Memory B cell (primary cell): ENCODE measurements around the gene PDXDC1.
"Not testable (repeated sequence)": the region's sequence is repeated elsewhere in the genome, so short reads cannot be mapped to it uniquely, and the experiment has no call there.

Experiments
- ATAC-seq: fragments of 150-1000 bp; cut with Tn5 transposase; 2 replicates; pipeline ENCODE4 v1.10.0; 2021; ENCODE audit warnings: low read depth, mild to moderate bottlenecking, moderate library complexity
- DNase-seq, 2 donors: peaks; one replicate each; pipeline ENCODE4 v3.0.0; 2022; ENCODE audit warnings: low spot score in 2 of 2
- H3K27ac Mint-ChIP-seq: one replicate; pipeline ENCODE4 v1.8.0; 2022; ENCODE audit warnings: mild to moderate bottlenecking, moderate library complexity, mixed read lengths
- H3K27me3 Mint-ChIP-seq: one replicate; pipeline ENCODE4 v1.8.0; 2022; ENCODE audit warnings: mixed read lengths
- H3K36me3 Mint-ChIP-seq: one replicate; pipeline ENCODE4 v1.8.0; 2022; ENCODE audit warnings: mild to moderate bottlenecking, mixed read lengths
- H3K4me1 Mint-ChIP-seq: one replicate; pipeline ENCODE4 v1.8.0; 2022; ENCODE audit warnings: mixed read lengths
- H3K4me3 Mint-ChIP-seq: one replicate; pipeline ENCODE4 v1.8.0; 2022; ENCODE audit warnings: mild to moderate bottlenecking, moderate library complexity, mixed read lengths
- H3K9me3 Mint-ChIP-seq: one replicate; pipeline ENCODE4 v1.8.0; 2022; ENCODE audit warnings: mixed read lengths

Gene PDXDC1, protein sequence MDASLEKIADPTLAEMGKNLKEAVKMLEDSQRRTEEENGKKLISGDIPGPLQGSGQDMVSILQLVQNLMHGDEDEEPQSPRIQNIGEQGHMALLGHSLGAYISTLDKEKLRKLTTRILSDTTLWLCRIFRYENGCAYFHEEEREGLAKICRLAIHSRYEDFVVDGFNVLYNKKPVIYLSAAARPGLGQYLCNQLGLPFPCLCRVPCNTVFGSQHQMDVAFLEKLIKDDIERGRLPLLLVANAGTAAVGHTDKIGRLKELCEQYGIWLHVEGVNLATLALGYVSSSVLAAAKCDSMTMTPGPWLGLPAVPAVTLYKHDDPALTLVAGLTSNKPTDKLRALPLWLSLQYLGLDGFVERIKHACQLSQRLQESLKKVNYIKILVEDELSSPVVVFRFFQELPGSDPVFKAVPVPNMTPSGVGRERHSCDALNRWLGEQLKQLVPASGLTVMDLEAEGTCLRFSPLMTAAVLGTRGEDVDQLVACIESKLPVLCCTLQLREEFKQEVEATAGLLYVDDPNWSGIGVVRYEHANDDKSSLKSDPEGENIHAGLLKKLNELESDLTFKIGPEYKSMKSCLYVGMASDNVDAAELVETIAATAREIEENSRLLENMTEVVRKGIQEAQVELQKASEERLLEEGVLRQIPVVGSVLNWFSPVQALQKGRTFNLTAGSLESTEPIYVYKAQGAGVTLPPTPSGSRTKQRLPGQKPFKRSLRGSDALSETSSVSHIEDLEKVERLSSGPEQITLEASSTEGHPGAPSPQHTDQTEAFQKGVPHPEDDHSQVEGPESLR

DNA sequence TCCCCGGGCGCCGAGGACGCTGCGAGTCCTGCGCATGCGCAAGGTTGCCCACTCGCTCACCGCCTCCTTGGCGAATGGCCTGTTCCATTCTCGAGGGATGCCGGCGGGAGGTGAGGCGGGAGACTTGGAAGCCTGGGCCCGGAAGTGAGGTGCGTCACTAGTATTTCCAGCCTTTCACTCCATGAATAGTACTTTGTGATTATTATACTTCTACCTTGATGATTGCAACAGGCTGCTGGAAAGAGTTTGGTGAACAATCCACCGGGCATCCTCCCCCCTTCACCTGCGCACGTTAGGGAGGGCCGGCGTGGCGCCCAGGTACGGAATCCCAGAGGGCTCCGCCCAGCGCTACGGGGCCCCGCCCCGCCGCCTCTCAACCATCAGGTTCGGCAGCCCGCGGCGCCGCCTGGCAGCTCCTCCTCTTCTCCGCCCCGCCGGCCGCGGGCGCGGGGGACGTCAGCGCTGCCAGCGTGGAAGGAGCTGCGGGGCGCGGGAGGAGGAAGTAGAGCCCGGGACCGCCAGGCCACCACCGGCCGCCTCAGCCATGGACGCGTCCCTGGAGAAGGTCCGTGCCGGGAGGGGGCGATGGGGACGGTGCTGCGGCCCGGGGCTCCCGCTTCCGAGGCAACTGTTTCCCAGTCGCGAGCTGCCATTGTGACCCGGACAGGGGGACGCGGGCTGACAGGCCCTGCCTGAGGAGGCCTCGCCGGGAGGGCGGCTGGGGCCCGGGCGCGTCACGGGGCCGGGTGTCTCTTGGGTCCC lies at the start of gene PDXDC1:
Gene PDXDC1 (plus strand): TSS at position 371 of the 762 bp plus-strand sequence. CDS start 174 bp downstream, at position 545.
- peak within 1 kb of the TSS; percentile 89 for H3K27ac Mint-ChIP-seq
- peaks cover 16% of the 10 kb centered on the region for H3K4me1 Mint-ChIP-seq
- ATAC-seq (peak; percentile 90), DNase-seq (peak; percentile 98 to 99)
- not testable (repeated sequence) for H3K27me3 Mint-ChIP-seq, H3K9me3 Mint-ChIP-seq, H3K36me3 Mint-ChIP-seq
- peak within 1 kb of the TSS; percentile 90 for H3K4me3 Mint-ChIP-seq

DNA sequence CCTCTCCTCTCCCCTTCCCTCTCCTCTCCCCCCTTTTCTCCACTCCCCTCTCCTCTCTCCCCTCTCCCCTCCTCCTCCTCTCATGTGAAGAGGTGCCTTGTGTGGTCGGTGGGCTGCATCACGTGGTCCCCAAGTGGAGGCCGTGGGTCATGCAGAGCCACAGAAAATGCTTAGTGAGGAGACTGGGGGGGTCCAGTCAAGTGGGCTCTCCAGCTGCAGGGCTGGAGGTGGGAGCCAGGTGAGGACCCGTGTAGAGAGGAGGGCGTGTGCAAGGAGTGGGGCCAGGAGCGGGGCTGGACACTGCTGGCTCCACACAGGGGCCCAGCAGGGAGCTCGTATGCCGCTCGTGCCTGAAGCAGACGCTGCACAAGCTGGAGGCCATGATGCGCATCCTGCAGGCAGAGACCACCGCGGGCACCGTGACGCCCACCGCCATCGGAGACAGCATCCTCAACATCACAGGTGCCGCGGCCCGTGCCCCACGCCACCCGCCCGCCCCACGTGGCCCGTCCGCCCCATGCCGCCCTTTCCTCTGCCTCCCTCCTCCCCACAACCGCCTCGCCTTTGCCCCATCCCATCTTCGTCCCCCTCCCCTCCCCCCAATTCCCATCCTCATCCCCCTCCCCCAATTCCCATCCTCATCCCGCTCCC lies 46.6 kb upstream of the PDXDC1 start:
- not testable (repeated sequence) for H3K36me3 Mint-ChIP-seq, H3K9me3 Mint-ChIP-seq, H3K4me3 Mint-ChIP-seq, DNase-seq, H3K4me1 Mint-ChIP-seq, H3K27ac Mint-ChIP-seq, H3K27me3 Mint-ChIP-seq
- ATAC-seq = peak; percentile 14

GRCh38 chr16:14929176-14929575 lies 45.6 kb upstream of the PDXDC1 start:
- not testable (repeated sequence) for H3K4me3 Mint-ChIP-seq, H3K36me3 Mint-ChIP-seq, H3K4me1 Mint-ChIP-seq, H3K27me3 Mint-ChIP-seq, H3K27ac Mint-ChIP-seq, ATAC-seq, H3K9me3 Mint-ChIP-seq, DNase-seq

- not testable (repeated sequence) for DNase-seq, H3K4me3 Mint-ChIP-seq, ATAC-seq, H3K27ac Mint-ChIP-seq, H3K9me3 Mint-ChIP-seq, H3K27me3 Mint-ChIP-seq, H3K4me1 Mint-ChIP-seq, H3K36me3 Mint-ChIP-seq
These were observed 44.6 kb upstream of the PDXDC1 start for GRCh38 chr16:14930246-14930645.

- H3K36me3 Mint-ChIP-seq, H3K27me3 Mint-ChIP-seq, ATAC-seq, DNase-seq, H3K27ac Mint-ChIP-seq, H3K4me1 Mint-ChIP-seq, H3K4me3 Mint-ChIP-seq, H3K9me3 Mint-ChIP-seq: not testable (repeated sequence)
These were observed 43.9 kb upstream of the PDXDC1 start for GRCh38 chr16:14930971-14931370.

DNA sequence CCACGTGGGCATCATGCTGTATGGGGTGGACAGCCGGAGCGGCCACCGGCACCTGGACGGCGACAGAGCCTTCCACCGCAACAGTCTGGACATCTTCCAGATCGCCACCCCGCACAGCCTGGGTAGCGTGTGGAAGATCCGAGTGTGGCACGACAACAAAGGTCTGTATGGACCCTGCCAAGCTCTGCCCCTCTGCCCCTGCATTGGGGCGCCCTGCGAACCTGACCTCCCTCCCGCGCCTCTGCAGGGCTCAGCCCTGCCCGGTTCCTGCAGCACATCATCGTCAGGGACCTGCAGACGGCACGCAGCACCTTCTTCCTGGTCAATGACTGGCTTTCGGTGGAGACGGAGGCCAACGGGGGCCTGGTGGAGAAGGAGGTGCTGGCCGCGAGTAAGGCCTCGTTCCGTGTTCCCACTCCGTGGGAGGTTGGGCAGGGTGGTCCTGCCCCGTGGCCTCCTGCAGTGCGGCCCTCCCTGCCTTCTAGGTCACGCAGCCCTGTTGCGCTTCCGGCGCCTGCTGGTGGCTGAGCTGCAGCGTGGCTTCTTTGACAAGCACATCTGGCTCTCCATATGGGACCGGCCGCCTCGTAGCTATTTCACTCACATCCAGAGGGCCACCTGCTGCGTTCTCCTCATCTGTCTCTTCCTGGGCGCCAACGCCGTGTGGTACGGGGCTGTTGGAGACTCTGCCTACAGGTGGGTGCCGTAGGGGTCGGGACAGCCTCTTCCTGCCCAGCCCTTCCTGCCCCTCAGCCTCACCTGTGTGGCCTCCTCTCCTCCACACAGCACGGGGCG lies 42.0 kb upstream of the PDXDC1 start:
- H3K27me3 Mint-ChIP-seq, H3K36me3 Mint-ChIP-seq, H3K4me3 Mint-ChIP-seq, DNase-seq, H3K4me1 Mint-ChIP-seq, H3K27ac Mint-ChIP-seq, ATAC-seq, H3K9me3 Mint-ChIP-seq: not testable (repeated sequence)

- ATAC-seq, DNase-seq, H3K4me1 Mint-ChIP-seq, H3K27me3 Mint-ChIP-seq, H3K4me3 Mint-ChIP-seq, H3K9me3 Mint-ChIP-seq, H3K36me3 Mint-ChIP-seq, H3K27ac Mint-ChIP-seq: not testable (repeated sequence)
These were observed 37.7 kb upstream of the PDXDC1 start, which contains the start of gene NPIPA1 for GRCh38 chr16:14937143-14937542. Gene NPIPA1 (plus strand): TSS chr16:14937443. CDS start chr16:14937443, 0 bp downstream.

DNA sequence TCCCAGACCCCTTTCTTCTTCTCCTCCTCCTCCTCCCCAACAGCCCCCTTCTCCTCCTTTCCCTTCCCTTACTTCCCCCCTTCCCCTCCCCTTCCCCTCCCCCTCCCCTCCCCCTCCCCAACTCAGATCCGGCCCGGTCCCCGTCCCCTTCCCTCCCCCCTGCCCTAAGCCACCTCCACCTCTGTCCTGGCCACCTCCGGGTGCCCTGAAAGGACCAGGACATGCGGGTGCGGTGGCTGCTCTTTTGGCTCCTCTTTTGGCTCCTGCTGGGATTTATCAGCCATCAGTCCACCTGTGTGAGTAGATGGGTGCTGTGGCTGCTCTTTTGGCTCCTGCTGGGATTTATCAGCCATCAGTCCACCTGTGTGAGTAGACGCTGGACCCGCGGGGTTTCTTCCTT lies 36.8 kb upstream of the PDXDC1 start:
- H3K4me3 Mint-ChIP-seq, H3K27ac Mint-ChIP-seq, H3K27me3 Mint-ChIP-seq, H3K9me3 Mint-ChIP-seq, H3K4me1 Mint-ChIP-seq, DNase-seq, H3K36me3 Mint-ChIP-seq, ATAC-seq: not testable (repeated sequence)

- H3K27ac Mint-ChIP-seq, H3K9me3 Mint-ChIP-seq, H3K27me3 Mint-ChIP-seq, DNase-seq, H3K4me3 Mint-ChIP-seq, H3K36me3 Mint-ChIP-seq, H3K4me1 Mint-ChIP-seq, ATAC-seq: not testable (repeated sequence)
These were observed 32.1 kb upstream of the PDXDC1 start for GRCh38 chr16:14942686-14943085.

DNA sequence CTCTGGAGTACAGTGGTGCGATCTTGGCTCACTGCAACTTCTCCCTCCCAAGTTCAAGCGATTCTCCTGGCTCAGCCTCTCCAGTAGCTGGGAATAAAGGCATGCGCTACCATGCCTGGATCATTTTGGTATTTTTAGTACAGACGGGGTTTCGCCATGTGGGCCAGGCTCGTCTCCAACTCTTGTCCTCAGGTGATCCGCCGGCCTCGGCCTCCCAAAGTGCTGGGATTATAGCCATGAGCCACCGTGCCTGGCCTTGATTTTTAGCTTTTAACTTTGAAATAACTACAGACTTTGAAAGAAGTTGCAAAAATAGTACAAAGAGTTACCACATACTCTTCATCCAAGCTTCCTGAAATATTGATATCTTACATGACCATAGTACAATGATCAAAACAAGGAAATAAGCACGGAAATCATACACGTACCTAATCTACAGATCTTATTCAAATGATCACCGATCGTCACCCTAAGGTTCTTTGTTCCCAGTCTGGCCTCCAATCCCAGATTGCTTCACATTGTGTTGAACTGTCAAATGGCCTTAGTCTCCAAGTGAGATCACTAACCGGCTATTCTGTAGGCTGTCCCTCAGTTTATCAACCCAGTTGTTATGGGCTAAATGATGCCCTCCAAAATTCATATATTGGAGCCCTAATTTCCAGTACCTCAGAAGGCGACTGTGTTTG lies 19.1 kb upstream of the PDXDC1 start:
- H3K27me3 Mint-ChIP-seq = no peaks in the 10 kb centered on the region
- H3K4me3 Mint-ChIP-seq = no peak overlapping the region
- ATAC-seq = no peak
- H3K36me3 Mint-ChIP-seq = no peaks in the 10 kb centered on the region
- no peaks in the 10 kb centered on the region for H3K9me3 Mint-ChIP-seq
- H3K4me1 Mint-ChIP-seq = no peaks in the 10 kb centered on the region
- DNase-seq = no peak
- H3K27ac Mint-ChIP-seq = no peak overlapping the region

- Mint-ChIP-seq H3K36me3 (no peaks in the 10 kb centered on the region), H3K27ac (no peak overlapping the region)
These were observed 17.1 kb upstream of the PDXDC1 start for GRCh38 chr16:14957576-14958322.

GRCh38 chr16:14958323-14958600 lies 16.6 kb upstream of the PDXDC1 start:
- ATAC-seq = no peak
- peaks cover 3% of the 10 kb centered on the region for H3K9me3 Mint-ChIP-seq
- no peaks in the 10 kb centered on the region for H3K4me1 Mint-ChIP-seq
- no peak overlapping the region for H3K27ac Mint-ChIP-seq
- DNase-seq = no peak
- H3K4me3 Mint-ChIP-seq = no peak overlapping the region
- peaks cover 7% of the 10 kb centered on the region for H3K27me3 Mint-ChIP-seq
- H3K36me3 Mint-ChIP-seq = peaks cover 2% of the 10 kb centered on the region

More at GRCh38 chr16:14957576-14958322, 17.1 kb upstream of the PDXDC1 start:
- Mint-ChIP-seq H3K27me3 (peaks cover 3% of the 10 kb centered on the region), H3K4me3 (no peak overlapping the region), H3K9me3 (peaks cover under 1% of the 10 kb centered on the region), H3K4me1 (no peaks in the 10 kb centered on the region)
- no peak for DNase-seq
- ATAC-seq = no peak
